ENCODE results near the gene GALNT15. TPM values are rescaled to one million over a fixed set of nuclear protein-coding genes. Genes with fewer than 3 reads are reported as not detected.

GALNT15 gene
- polyA plus RNA-seq, 1 of the 3 experiments (the other 2 are of a cell fraction): 4.7 TPM

DNA sequence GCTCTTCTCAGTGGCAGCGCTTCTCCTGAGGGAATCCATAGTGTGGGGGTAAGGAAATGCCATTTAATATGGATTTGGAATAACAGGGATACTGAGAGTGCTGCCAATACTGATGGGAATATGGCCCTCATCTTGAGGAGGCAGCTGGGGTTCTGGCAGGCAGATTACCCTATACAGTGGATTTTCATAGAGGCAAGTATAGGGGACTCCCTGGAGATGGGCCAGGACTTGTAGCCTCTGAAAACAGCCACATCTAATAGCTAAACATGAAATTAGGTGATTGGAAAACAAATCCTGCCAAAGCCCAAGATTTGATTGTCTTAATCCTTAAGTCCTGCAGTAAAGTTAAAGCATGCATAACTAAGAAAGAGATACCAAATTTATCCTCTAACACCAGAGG lies 59.3 kb downstream of the GALNT15 start:
- CTCF ChIA-PET: interaction anchor here (0.8 to 1.7 kb wide), 4 partner anchors 10 to 185 kb away, joined by 3 to 4 read pairs (median 4); no protein-coding TSS in a partner anchor
- Histone ChIP-seq H3K36me3 (replicated peaks in 1 of 2; ENCODE audit: control insufficient read depth in 1 of 2, insufficient read depth in 2 of 2, low read length in 1 of 2) (no peaks in the 10 kb centered on the region), H3K27me3 (ENCODE audit: insufficient read depth) (no peaks in the 10 kb centered on the region), H3K9me3 (no peaks in the 10 kb centered on the region), H2AFZ (ENCODE audit: low read depth) (no peak overlapping the region), H3K4me2 (no peak overlapping the region), H4K20me1 (ENCODE audit: insufficient read depth) (no peaks in the 10 kb centered on the region), H3K4me1 (ENCODE audit: control insufficient read depth in 1 of 2, insufficient read depth in 2 of 2, low read depth in 1 of 2, low read length in 1 of 2) (no peaks in the 10 kb centered on the region; a peak in 1 of 4 replicates), H3K9me2 (no peaks in the 10 kb centered on the region), H3F3A (replicated peaks; ENCODE audit: insufficient read depth) (no peaks in the 10 kb centered on the region), H3K9ac (no peak overlapping the region), H3K4me3 (ENCODE audit: low read depth in 2 of 2, low read length in 1 of 2) (no peak overlapping the region), H3K79me2 (ENCODE audit: insufficient read depth) (no peaks in the 10 kb centered on the region), H3K27ac (ENCODE audit: low read depth in 2 of 2, low read length in 1 of 2) (no peak overlapping the region)
- no peak for TF ChIP-seq RFX5 (IDR thresholded peaks at IDR 0.05; ENCODE audit: low read length)
- TF ChIP-seq, protein P1, sequence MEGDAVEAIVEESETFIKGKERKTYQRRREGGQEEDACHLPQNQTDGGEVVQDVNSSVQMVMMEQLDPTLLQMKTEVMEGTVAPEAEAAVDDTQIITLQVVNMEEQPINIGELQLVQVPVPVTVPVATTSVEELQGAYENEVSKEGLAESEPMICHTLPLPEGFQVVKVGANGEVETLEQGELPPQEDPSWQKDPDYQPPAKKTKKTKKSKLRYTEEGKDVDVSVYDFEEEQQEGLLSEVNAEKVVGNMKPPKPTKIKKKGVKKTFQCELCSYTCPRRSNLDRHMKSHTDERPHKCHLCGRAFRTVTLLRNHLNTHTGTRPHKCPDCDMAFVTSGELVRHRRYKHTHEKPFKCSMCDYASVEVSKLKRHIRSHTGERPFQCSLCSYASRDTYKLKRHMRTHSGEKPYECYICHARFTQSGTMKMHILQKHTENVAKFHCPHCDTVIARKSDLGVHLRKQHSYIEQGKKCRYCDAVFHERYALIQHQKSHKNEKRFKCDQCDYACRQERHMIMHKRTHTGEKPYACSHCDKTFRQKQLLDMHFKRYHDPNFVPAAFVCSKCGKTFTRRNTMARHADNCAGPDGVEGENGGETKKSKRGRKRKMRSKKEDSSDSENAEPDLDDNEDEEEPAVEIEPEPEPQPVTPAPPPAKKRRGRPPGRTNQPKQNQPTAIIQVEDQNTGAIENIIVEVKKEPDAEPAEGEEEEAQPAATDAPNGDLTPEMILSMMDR (IDR thresholded peaks at IDR 0.05): no peak
- TF ChIP-seq NFIC (IDR thresholded peaks at IDR 0.05; ENCODE audit: borderline replicate concordance): no peak
- TF ChIP-seq, protein P2, sequence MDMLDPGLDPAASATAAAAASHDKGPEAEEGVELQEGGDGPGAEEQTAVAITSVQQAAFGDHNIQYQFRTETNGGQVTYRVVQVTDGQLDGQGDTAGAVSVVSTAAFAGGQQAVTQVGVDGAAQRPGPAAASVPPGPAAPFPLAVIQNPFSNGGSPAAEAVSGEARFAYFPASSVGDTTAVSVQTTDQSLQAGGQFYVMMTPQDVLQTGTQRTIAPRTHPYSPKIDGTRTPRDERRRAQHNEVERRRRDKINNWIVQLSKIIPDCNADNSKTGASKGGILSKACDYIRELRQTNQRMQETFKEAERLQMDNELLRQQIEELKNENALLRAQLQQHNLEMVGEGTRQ (IDR thresholded peaks at IDR 0.05; ENCODE audit: borderline replicate concordance, low read depth, low read length): no peak
- TF ChIP-seq FOXJ3 (CRISPR knock-in tag; IDR thresholded peaks at IDR 0.05): no peak
- no peak for TF ChIP-seq TAF1 (IDR thresholded peaks at IDR 0.05; ENCODE audit: borderline replicate concordance, low read depth, low read length)
- TF ChIP-seq, protein P3, sequence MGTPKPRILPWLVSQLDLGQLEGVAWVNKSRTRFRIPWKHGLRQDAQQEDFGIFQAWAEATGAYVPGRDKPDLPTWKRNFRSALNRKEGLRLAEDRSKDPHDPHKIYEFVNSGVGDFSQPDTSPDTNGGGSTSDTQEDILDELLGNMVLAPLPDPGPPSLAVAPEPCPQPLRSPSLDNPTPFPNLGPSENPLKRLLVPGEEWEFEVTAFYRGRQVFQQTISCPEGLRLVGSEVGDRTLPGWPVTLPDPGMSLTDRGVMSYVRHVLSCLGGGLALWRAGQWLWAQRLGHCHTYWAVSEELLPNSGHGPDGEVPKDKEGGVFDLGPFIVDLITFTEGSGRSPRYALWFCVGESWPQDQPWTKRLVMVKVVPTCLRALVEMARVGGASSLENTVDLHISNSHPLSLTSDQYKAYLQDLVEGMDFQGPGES (IDR thresholded peaks at IDR 0.05; ENCODE audit: low read depth, low read length): no peak
- no peak for TF ChIP-seq FOXM1 (IDR thresholded peaks at IDR 0.05; ENCODE audit: low read depth)
- TF ChIP-seq, protein P4, sequence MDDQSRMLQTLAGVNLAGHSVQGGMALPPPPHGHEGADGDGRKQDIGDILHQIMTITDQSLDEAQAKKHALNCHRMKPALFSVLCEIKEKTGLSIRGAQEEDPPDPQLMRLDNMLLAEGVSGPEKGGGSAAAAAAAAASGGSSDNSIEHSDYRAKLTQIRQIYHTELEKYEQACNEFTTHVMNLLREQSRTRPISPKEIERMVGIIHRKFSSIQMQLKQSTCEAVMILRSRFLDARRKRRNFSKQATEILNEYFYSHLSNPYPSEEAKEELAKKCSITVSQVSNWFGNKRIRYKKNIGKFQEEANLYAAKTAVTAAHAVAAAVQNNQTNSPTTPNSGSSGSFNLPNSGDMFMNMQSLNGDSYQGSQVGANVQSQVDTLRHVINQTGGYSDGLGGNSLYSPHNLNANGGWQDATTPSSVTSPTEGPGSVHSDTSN (IDR thresholded peaks at IDR 0.05): no peak
- WGBS (ENCODE audit: low lambda C conversion rate): 88% methylated on average over 1 of the region's 1 CpG
- POLR2A ChIA-PET: no interaction called here
- DNase-seq: no peak

DNA sequence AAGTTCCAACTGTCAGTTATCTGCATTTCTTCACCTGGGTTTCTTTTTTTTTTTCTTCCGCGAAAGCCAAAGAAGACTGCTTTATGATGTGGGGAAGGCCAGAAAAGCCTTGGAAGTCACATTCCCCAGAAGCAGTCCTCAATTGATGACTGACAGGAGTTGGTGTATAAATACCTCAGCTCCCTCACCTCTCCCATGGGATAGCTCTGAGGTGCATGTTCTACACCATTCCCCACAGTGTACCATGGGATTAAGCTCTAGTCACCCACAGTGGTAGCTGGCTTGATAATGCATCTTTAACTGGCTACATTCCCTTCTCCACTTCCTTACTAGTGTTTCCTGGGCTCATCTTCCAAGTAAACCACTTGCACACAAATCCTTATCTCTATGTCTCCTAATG lies 59.8 kb downstream of the GALNT15 start:
- Histone ChIP-seq H2AFZ (ENCODE audit: low read depth) (no peak overlapping the region), H3K36me3 (replicated peaks in 1 of 2; ENCODE audit: control insufficient read depth in 1 of 2, insufficient read depth in 2 of 2, low read length in 1 of 2) (no peaks in the 10 kb centered on the region), H3K9ac (no peak overlapping the region), H3K27me3 (ENCODE audit: insufficient read depth) (no peaks in the 10 kb centered on the region), H3K4me3 (ENCODE audit: low read depth in 2 of 2, low read length in 1 of 2) (no peak overlapping the region), H3K4me2 (no peak overlapping the region), H3K27ac (ENCODE audit: low read depth in 2 of 2, low read length in 1 of 2) (no peak overlapping the region), H3K9me3 (no peaks in the 10 kb centered on the region), H3K4me1 (ENCODE audit: control insufficient read depth in 1 of 2, insufficient read depth in 2 of 2, low read depth in 1 of 2, low read length in 1 of 2) (peaks cover 0 to 3% of the 10 kb centered on the region in 2 experiments; a peak in 1 of 4 replicates), H3F3A (replicated peaks; ENCODE audit: insufficient read depth) (no peaks in the 10 kb centered on the region), H3K79me2 (ENCODE audit: insufficient read depth) (no peaks in the 10 kb centered on the region), H3K9me2 (no peaks in the 10 kb centered on the region), H4K20me1 (ENCODE audit: insufficient read depth) (no peaks in the 10 kb centered on the region)
- WGBS (ENCODE audit: low lambda C conversion rate): 100% methylated on average over 2 of the region's 2 CpGs
- ChIA-PET CTCF (interaction anchor here (0.8 to 1.7 kb wide), 4 partner anchors 10 to 185 kb away, joined by 3 to 4 read pairs (median 4); no protein-coding TSS in a partner anchor), POLR2A (no interaction called here)
- no peak for TF ChIP-seq RAD21 (IDR thresholded peaks at IDR 0.05; ENCODE audit: low read length)
- TF ChIP-seq RFX5 (IDR thresholded peaks at IDR 0.05; ENCODE audit: low read length): no peak
- TF ChIP-seq EP300 (IDR thresholded peaks at IDR 0.05; ENCODE audit: borderline replicate concordance in 1 of 2, low read depth in 1 of 2, low read length in 1 of 2): no peak
- TF ChIP-seq SMC3 (IDR thresholded peaks at IDR 0.05; ENCODE audit: low read depth, low read length): no peak
- no peak for DNase-seq
